Measurements from ENCODE around the gene TFEB. TPM values are rescaled to one million over a fixed set of nuclear protein-coding genes. Genes with fewer than 3 reads are reported as not detected.
A peak's percentile ranks its signal among the peaks of the same experiment; 100 is the strongest.

Gene TFEB
- polyA plus RNA-seq, 1 experiment = 3.9 TPM

DNA sequence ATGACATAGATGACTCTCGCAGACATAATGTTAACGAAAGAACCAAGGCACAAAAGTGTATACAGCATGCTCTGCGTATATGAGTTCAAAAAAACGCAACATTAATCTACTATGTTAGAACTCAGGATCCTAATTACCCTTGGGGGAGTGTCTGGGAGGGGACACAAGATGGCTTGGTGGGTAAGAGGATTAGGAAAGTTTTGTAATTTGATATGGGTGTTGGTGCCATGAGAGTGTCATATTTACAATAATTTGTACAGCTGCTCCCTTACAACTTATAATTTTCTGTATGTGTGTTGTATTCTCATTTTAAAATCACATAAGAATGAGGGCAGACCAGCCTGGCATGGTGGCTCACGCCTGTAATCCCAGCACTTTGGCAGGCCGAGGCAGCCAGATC, 38.6 kb downstream of the TFEB start:
- Histone ChIP-seq H3K4me3 (ENCODE audit: low read depth, low read length) (no peak overlapping the region), H3K9me3 (ENCODE audit: control insufficient read depth, insufficient read depth, low read length) (no peaks in the 10 kb centered on the region), H3K27ac (ENCODE audit: low read depth, low read length) (no peak overlapping the region), H3K27me3 (ENCODE audit: control insufficient read depth, insufficient read depth, low read length) (no peaks in the 10 kb centered on the region)
- CTCF ChIA-PET = interaction anchor here (4.0 to 5.8 kb wide), 2 partner anchors 9 to 12 kb away, joined by 31 to 50 read pairs; no protein-coding TSS in a partner anchor
- DNase-seq (ENCODE audit: low read depth, low spot score) = no peak
- TF ChIP-seq, protein P1, sequence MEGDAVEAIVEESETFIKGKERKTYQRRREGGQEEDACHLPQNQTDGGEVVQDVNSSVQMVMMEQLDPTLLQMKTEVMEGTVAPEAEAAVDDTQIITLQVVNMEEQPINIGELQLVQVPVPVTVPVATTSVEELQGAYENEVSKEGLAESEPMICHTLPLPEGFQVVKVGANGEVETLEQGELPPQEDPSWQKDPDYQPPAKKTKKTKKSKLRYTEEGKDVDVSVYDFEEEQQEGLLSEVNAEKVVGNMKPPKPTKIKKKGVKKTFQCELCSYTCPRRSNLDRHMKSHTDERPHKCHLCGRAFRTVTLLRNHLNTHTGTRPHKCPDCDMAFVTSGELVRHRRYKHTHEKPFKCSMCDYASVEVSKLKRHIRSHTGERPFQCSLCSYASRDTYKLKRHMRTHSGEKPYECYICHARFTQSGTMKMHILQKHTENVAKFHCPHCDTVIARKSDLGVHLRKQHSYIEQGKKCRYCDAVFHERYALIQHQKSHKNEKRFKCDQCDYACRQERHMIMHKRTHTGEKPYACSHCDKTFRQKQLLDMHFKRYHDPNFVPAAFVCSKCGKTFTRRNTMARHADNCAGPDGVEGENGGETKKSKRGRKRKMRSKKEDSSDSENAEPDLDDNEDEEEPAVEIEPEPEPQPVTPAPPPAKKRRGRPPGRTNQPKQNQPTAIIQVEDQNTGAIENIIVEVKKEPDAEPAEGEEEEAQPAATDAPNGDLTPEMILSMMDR (IDR thresholded peaks at IDR 0.05; ENCODE audit: low read depth, low read length) = no peak
- POLR2A ChIA-PET = no interaction called here

DNA sequence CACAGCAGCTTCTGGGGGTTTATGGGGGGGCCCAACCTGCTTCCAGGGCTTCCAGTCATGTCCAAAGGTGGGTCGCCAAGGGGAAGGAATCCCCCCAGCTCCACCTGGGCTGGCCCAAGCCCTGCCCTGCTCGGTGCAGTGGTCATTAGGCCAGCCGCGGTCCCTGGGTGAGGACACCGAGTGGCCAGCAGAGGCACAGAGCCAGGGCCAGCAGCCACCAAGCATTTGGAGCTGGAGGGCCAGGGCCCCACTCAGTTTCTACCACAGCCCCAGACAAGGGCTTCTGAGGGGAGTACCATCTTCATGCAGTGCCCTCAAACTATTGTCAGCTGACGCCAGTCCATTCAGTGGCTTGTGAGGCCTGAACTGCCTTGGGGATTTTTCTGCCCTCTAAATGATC, 39.6 kb downstream of the TFEB start:
- POLR2A ChIA-PET = interaction anchor here (1.4 kb wide), 1 partner anchor 39 kb away, joined by 4 read pairs; no protein-coding TSS in a partner anchor
- CTCF ChIA-PET = interaction anchor here (0.5 to 5.8 kb wide), 5 partner anchors 10 to 284 kb away, joined by 3 to 50 read pairs (median 5); no protein-coding TSS in a partner anchor
- no peak overlapping the region for H3K4me3 ChIP-seq (ENCODE audit: low read depth, low read length)
- H3K27me3 ChIP-seq (ENCODE audit: control insufficient read depth, insufficient read depth, low read length) = no peaks in the 10 kb centered on the region
- TF ChIP-seq, protein P1 (IDR thresholded peaks at IDR 0.05; ENCODE audit: low read depth, low read length) = no peak
- DNase-seq (ENCODE audit: low read depth, low spot score) = no peak
- no peak overlapping the region for H3K27ac ChIP-seq (ENCODE audit: low read depth, low read length)
- no peaks in the 10 kb centered on the region for H3K9me3 ChIP-seq (ENCODE audit: control insufficient read depth, insufficient read depth, low read length)

DNA sequence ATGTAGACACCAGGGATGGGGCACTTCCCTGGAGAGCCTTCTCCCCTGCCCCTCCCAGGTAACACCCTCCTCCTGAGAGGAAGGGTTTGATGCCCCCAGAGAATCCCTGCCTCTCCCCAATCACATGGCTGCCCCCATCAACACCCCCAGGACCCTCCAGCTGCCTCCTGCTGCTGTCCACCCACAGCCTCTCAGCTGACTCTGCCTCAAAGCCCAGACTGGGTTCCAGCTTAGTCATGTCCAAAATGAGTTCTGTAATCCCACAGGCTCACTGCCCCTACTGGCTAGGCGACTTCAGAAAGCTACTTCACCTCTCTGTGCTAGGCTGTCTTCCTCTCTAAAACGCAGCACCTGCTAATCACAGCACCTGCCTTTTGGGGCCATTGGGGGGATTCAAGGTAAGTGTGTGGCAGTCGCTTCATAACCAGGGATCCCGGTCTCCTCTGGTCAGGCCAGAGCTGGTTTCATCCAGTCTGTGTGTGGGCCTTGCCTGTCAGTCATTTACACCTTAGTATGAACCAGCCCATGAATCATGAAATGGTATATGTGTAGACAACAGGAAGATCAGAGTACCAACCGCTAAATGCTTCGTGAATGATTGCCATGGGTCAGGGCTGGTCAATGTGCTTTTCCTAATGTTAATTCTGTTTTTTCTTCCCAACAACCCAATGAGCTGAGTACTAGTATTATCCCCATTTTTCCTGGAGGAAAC, 40.4 kb downstream of the TFEB start:
- ChIA-PET CTCF (interaction anchor here (1.3 to 5.8 kb wide), 4 partner anchors 10 to 93 kb away, joined by 3 to 50 read pairs (median 18); no protein-coding TSS in a partner anchor), POLR2A (interaction anchor here (1.4 kb wide), 1 partner anchor 40 kb away, joined by 4 read pairs; no protein-coding TSS in a partner anchor)
- H3K27ac ChIP-seq (ENCODE audit: low read depth, low read length) = no peak overlapping the region
- H3K9me3 ChIP-seq (ENCODE audit: control insufficient read depth, insufficient read depth, low read length) = no peaks in the 10 kb centered on the region; the same call in 1 of the 2 replicates
- TF ChIP-seq, protein P1 (IDR thresholded peaks at IDR 0.05; ENCODE audit: low read depth, low read length) = peak; percentile 38; the same call in 1 of the 2 replicates
- DNase-seq (ENCODE audit: low read depth, low spot score) = no peak
- no peaks in the 10 kb centered on the region for H3K27me3 ChIP-seq (ENCODE audit: control insufficient read depth, insufficient read depth, low read length)
- H3K4me3 ChIP-seq (ENCODE audit: low read depth, low read length) = no peak overlapping the region

DNA sequence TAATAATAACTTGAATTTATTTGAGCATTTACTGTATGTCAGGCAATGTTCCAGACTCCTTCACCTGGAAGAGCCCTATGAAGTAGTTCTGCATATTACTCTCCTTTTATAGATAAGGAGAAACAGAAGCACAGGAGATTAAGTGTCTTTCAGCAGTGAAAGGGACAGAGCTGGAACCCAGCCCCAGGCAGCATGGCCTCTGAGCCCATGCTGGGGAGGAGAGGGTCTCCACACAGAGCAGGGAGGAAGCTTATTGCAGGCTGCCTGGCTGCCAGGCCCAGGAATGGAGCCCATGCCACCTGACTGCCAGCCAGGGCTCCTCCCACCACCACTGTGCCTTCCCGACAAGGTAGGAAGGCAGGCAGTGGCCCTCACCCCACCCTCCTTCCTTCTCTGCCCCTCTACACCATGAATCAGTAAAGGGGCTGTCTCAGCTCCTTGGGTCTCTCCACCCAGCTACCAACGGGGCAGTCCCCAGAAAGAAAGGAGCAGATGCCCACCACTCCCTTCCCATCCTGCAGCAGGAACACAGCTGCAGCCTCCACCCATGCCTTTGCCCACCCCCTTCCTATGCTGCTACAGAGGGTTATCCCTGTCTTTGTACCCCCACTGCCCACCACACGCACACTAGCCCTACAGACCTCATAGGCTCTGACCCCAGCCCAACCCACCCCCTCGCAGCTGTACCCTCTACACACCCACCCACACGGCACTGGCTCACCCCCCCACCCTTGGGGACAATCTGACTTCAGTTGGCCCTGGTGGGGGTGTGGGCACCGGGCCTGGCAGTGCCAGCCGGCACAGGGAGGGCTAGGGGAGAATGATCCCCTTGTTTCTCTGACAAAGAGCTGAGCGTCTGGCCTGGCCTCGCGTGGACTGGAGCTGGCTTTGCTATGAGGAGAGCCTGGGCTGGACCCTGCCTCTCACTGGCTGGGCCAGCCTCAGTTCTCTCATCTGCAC, 41.8 kb downstream of the TFEB start:
- ChIA-PET POLR2A (no interaction called here), CTCF (interaction anchor here (1.0 to 5.8 kb wide), 4 partner anchors 9 to 325 kb away, joined by 3 to 50 read pairs (median 10); no protein-coding TSS in a partner anchor)
- no peaks in the 10 kb centered on the region; the same call in 1 of the 2 replicates for H3K9me3 ChIP-seq (ENCODE audit: control insufficient read depth, insufficient read depth, low read length)
- no peak overlapping the region for H3K27ac ChIP-seq (ENCODE audit: low read depth, low read length)
- no peaks in the 10 kb centered on the region for H3K27me3 ChIP-seq (ENCODE audit: control insufficient read depth, insufficient read depth, low read length)
- TF ChIP-seq, protein P1 (IDR thresholded peaks at IDR 0.05; ENCODE audit: low read depth, low read length) = no peak
- DNase-seq (ENCODE audit: low read depth, low spot score) = no peak
- no peak overlapping the region for H3K4me3 ChIP-seq (ENCODE audit: low read depth, low read length)
